CD1c-positive myeloid dendritic cell (primary cell): ENCODE measurements around the gene WNT10A.
"Not testable (repeated sequence)": the region's sequence is repeated elsewhere in the genome, so short reads cannot be mapped to it uniquely, and the experiment has no call there.

Experiments used
- DNase-seq: peaks from one replicate; pipeline ENCODE4 v3.0.0-alpha.2; 2016; ENCODE audit errors: extremely low spot score

Gene WNT10A

GRCh38 chr2:218893349-218894150 lies 12.9 kb downstream of the WNT10A start:
- DNase-seq: no peak

- DNase-seq: no peak
These were observed 13.7 kb downstream of the WNT10A start for GRCh38 chr2:218894151-218894879.

GRCh38 chr2:218894880-218895157 lies 14.2 kb downstream of the WNT10A start:
- DNase-seq: no peak

GRCh38 chr2:218895326-218895725 lies 14.7 kb downstream of the WNT10A start:
- DNase-seq: no peak

GRCh38 chr2:218895759-218896500 lies 15.3 kb downstream of the WNT10A start:
- DNase-seq: no peak

- peak; percentile 75 for DNase-seq
These were observed 16.1 kb downstream of the WNT10A start for GRCh38 chr2:218896501-218897393.

GRCh38 chr2:218897394-218898108 lies 16.9 kb downstream of the WNT10A start:
- no peak for DNase-seq

- DNase-seq: peak; percentile 81
These were observed 17.6 kb downstream of the WNT10A start for GRCh38 chr2:218898109-218898878.

GRCh38 chr2:218899147-218899546 lies 18.5 kb downstream of the WNT10A start:
- DNase-seq: no peak

GRCh38 chr2:218902427-218902826 lies 21.8 kb downstream of the WNT10A start:
- DNase-seq: no peak

- DNase-seq: no peak
These were observed 23.5 kb downstream of the WNT10A start for GRCh38 chr2:218904176-218904575.

GRCh38 chr2:218908721-218909619 lies 28.3 kb downstream of the WNT10A start:
- peak; percentile 94 for DNase-seq

GRCh38 chr2:218910741-218911140 lies 30.1 kb downstream of the WNT10A start:
- DNase-seq: no peak

- no peak for DNase-seq
These were observed 39.9 kb downstream of the WNT10A start for GRCh38 chr2:218920504-218920903.

- peak; percentile 20 for DNase-seq
These were observed 44.1 kb downstream of the WNT10A start for GRCh38 chr2:218924757-218925156.

GRCh38 chr2:218925434-218925833 lies 44.8 kb downstream of the WNT10A start:
- no peak for DNase-seq

GRCh38 chr2:218927422-218927821 lies 46.8 kb downstream of the WNT10A start:
- DNase-seq: no peak

- DNase-seq: no peak
These were observed 47.2 kb downstream of the WNT10A start for GRCh38 chr2:218927876-218928275.

GRCh38 chr2:218930488-218930887 lies 49.8 kb downstream of the WNT10A start:
- DNase-seq: not testable (repeated sequence)
